NCI-H1048 (cell line): Measurements from ENCODE around the gene LRRN4.

ENCODE experiments used
- DNase-seq: peaks from one replicate; lab custom pipeline; 2025; lab: John Stamatoyannopoulos, UW

Gene LRRN4

DNA sequence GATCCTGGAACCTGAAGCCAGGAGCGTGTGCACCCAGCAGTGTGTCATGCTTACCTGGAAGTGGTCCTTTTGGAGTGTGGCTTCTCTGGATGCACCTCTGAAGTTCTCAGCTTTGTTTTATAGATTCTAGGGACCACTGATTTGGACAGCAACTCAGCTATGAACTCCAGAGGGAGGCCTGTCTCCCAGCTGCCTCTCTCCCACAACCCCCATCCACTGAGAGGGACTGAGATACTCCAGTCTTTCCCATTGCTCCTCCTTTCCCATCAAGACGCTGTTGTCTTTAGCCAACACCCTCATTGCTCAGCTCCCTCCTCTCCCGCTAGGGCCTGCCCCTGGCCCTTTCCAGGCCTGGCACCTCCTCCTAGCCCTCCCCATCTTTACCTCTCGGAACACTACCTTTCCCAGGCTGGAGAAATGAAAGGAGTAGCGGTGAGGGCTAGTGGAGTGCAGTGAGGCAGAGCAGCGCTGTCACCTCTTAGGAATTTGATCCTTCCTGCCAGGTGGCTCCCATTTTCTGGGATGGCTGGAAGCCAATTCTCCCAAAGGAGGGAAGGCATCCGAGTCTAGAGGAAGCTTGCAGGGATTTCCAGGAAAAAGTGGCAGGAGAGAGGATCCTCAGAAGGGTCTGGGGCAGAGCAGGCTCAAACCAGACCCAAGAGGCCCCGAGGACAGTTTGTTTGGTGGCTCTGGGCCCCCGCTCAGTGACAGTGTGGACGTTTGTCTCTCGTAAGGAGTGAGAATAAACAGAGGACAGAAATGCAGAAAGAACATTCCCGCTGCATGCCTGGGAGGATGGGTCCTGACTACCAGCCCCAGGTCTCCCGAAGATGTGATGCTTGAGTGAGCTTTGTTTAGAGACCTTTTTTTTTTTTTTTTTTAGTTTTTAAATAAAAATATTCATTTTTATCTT lies at the start of gene LRRN4:
Gene LRRN4, minus strand, starts transcription at position 285 of the 913 bp plus-strand sequence. CDS start 1,261 bp downstream, outside the sequence.
- DNase-seq: no peak

DNA sequence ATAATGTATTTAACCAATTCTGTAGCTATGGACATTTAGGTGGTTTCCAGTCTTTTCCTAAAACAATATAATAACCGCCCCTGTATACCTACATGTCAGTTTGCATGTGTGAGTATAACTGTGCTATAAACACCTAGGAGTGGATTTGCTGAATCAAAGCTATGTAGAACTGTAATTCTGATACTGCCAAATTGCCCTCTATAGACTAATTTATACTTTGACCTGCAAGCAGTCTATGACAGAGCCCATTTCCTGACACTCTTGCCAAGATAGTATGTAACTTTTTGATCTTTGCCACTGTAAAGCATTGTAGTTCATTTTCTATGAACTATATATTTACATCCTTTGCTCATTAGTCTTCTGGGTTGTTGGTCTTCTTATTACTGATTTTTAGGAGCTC lies 49.4 kb upstream of the LRRN4 start:
- no peak for DNase-seq

- DNase-seq: no peak
Observed at GRCh38 chr20:6101346-6101745, 47.5 kb upstream of the LRRN4 start.

DNA sequence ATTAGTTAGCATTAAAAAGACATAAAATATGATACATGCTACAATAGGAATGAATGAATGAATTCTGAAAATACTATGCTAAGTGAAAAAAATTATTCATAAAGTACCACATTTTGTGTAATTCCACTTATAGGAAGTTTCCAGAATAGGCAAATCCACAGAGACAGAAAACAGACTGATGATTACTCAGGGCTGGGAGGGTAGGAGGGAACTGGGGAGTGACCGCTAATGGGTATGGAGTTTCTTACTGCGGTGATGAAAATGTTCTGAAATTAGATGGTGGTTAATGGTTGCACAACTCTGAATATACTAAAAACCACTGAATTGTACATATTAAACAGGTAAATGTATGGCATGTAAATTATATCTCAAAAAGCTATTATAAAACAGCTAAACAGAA lies 46.4 kb upstream of the LRRN4 start:
- no peak for DNase-seq

DNA sequence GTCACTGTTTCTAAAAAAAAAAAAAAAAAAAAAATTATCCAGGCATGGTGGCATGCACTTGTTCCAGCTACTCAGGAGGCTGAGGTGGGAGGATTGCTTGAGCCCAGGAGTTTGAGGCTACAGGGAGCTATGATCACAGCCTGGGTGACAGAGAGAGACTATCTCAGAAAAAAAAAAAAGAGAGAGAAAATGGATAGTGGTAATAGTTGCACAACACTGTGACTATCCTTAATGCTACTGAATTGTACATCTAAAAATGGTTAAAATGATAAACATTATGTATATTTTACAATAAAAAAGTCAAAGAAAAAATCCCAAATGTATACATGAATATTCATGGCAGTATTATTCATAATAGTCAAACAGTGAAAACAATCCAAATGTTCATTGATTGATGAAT lies 46.0 kb upstream of the LRRN4 start:
- no peak for DNase-seq

- no peak for DNase-seq
Observed at GRCh38 chr20:6095409-6095808, 41.5 kb upstream of the LRRN4 start.

GRCh38 chr20:6094565-6094964 lies 40.7 kb upstream of the LRRN4 start:
- DNase-seq: no peak

DNA sequence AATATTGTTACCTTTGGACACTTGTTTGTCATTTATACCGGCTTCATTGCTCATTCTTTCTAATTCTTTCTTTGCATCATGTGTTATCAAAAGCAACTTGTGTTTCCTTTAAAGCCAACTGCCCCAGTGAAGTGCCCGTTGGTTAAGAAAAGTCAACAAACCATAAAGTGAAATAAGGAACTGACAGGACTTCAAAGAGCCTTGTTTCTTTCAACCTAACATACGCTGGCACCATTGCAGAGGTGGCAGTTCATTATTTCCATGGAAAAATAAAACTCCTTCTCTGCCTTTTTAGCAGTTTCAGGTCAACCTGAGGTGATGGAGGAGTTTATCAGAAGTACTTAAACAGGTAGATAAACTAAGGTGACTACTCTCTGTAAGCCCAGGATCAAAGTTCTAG lies 40.2 kb upstream of the LRRN4 start:
- DNase-seq: no peak

- no peak for DNase-seq
Observed at GRCh38 chr20:6091661-6092060, 37.8 kb upstream of the LRRN4 start.

- no peak for DNase-seq
Observed at GRCh38 chr20:6086868-6087267, 33.0 kb upstream of the LRRN4 start.

- no peak for DNase-seq
Observed at GRCh38 chr20:6083926-6084325, 30.1 kb upstream of the LRRN4 start.

GRCh38 chr20:6081236-6081635 lies 27.4 kb upstream of the LRRN4 start:
- no peak for DNase-seq

- DNase-seq: no peak
Observed at GRCh38 chr20:6079016-6079415, 25.2 kb upstream of the LRRN4 start.

DNA sequence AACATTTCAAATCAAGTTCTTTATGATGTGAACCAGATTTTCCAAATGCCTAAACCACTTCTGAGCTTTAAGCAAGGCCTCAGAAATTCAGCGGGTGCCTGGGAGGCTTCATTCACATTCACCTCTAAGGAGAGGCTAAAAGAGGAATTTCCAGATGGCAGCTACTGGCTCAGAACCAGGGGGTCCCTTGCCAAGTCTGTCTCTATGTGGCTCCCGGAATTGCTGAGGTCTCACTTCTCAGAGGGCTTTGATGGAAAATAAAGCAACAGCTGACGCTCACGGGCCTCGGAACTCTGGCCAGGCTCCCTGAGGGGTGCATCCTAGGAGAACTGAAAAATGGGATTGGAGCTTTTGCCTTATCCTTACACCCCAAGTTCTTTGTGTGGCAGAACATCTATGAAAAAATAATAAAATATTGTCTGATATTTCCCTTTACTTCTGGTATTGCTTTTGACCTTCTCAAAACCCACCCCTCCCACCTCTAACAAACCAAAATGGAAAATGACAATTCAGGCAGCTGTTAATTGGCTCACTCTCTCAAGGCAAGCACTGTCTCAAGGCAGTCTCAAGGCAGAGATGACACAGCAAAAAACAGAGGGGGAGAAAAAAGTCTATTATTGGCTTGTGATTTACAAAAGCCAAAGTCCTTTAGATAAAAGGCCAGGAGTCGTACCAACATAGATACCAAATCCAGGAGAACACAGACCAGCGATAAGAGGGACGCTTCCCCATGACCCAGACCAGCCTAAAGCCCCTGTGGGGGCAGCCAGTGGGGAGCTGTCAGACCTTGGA lies 21.8 kb upstream of the LRRN4 start:
- DNase-seq: no peak

GRCh38 chr20:6074784-6075183 lies 20.9 kb upstream of the LRRN4 start:
- DNase-seq: no peak

GRCh38 chr20:6074145-6074561 lies 20.3 kb upstream of the LRRN4 start:
- no peak for DNase-seq

GRCh38 chr20:6070829-6071695 lies 17.2 kb upstream of the LRRN4 start:
- no peak for DNase-seq

GRCh38 chr20:6069669-6070068 lies 15.8 kb upstream of the LRRN4 start:
- DNase-seq: no peak

- DNase-seq: no peak
Observed at GRCh38 chr20:6067763-6068318, 14.0 kb upstream of the LRRN4 start.

- no peak for DNase-seq
Observed at GRCh38 chr20:6066582-6066981, 12.7 kb upstream of the LRRN4 start.

DNA sequence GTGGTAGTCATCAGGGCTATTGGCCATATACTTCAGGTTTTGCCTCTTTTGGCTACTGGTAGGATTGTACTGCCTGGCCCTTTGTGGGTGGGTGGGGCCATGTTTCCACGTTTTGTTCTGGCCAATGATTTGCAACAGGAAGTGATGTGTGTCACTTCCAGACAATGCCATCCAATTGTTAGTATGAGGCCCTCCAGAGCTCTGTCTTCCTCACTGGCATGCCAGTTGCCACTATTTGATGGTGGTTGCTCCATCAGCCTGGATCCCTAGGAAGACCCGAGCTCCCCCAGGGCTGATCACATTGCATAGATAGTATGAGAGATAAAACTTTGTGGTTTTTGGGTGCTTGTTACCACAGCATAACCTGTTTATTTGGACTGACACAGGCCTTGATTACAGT lies 7.7 kb upstream of the LRRN4 start:
- DNase-seq: no peak

DNA sequence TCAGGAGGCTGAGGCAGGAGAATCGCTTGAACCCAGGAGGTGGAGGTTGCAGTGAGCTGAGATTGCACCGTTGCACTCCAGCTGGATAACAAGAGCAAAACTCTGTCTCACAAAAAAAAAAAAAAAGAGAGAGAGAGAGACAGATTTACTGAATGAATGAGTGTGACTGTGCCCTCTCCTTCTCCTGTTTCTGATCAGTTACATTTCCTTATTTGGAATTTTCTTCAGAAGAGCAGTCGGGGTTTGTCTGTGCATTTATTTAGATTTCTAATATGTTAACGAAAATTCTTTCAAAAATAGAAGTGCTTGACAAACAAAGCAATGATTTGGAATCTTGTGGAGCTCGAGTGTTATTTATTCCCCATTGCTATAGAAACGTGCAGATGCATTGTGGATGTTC lies 6.4 kb upstream of the LRRN4 start:
- no peak for DNase-seq
